Mesothelial cell of epicardium (in vitro differentiated cells): ENCODE data around the gene DHRS1. TPM values are rescaled to one million over a fixed set of nuclear protein-coding genes. Genes with fewer than 3 reads are reported as not detected.

Experiments used
- DNase-seq, 2 experiments: peaks; one replicate each; pipeline ENCODE4 v3.0.0; 2021; ENCODE audit warnings: low spot score in 2 of 2; ENCODE audit not compliant: unreplicated experiment in 2 of 2
- H3K27ac Mint-ChIP-seq: 2 replicates; pipeline ENCODE4 v1.8.0; 2021; ENCODE audit warnings: mixed read lengths
- H3K27me3 Mint-ChIP-seq: 2 replicates; pipeline ENCODE4 v1.8.0; 2021; ENCODE audit warnings: low read depth, mixed read lengths
- H3K36me3 Mint-ChIP-seq: 2 replicates; pipeline ENCODE4 v1.8.0; 2021; ENCODE audit warnings: mixed read lengths
- H3K4me1 Mint-ChIP-seq: 2 replicates; pipeline ENCODE4 v1.8.0; 2021; ENCODE audit warnings: mixed read lengths
- H3K4me3 Mint-ChIP-seq: 2 replicates; pipeline ENCODE4 v1.8.0; 2021; ENCODE audit warnings: mild to moderate bottlenecking, moderate library complexity, mixed read lengths
- H3K9me3 Mint-ChIP-seq: 2 replicates; pipeline ENCODE4 v1.8.0; 2021; ENCODE audit warnings: mixed read lengths
- total RNA-seq: library from RNA; stranded (reverse); gene quantifications from 3 replicates; pipeline ENCODE4 v1.2.1, GENCODE V29; 2021
- TF ChIP-seq, protein P1 (sequence below): fragments of 200-600 bp; sonication (generic); IDR thresholded peaks from one replicate; pipeline ENCODE4 v1.5.0; 2021; ENCODE audit warnings: antibody characterized with exemption; ENCODE audit not compliant: unreplicated experiment

DHRS1 gene
- total RNA-seq, 1 donor from 2014 or later, result 38.3 TPM

DNA sequence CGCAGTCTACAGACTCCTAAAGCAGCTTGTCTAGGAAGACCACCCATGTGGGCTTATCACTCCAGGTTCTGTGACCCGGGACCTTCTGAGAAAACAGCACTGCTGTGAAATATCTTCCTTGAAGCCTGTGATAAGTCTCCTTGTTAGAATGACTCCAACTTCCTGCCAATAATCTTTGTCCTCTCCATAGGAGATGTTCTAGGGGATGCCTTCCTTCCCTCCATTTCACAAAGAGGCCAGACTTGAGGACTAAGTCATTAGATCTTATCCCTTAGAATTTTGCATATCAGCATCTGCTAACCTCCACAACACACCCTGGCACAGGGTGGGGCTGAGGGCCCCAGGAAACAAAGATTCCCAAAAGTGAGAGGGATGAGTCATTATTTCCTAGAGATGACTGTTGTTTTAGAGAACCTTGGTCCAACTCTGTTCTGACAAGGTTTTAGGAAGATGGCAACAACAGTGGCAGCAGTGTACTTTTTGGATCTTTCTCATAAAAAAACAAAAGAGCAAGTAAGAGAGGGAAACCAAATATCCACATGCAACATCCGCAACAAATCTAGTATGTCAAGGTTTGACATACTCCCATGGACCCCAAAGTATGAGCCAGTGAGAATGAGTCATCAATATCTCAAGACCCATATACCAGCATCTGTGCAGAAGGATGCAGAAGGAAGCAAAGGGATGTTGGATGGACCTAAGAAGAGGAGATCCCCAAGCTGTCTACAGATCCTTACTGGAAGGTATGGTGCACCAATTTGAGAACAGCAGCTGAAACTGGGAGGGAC lies 17.8 kb upstream of the DHRS1 start:
- H3K4me3 Mint-ChIP-seq, result no peak overlapping the region
- peaks cover 5% of the 10 kb centered on the region for H3K4me1 Mint-ChIP-seq
- no peaks in the 10 kb centered on the region for H3K36me3 Mint-ChIP-seq
- TF ChIP-seq, protein P1, sequence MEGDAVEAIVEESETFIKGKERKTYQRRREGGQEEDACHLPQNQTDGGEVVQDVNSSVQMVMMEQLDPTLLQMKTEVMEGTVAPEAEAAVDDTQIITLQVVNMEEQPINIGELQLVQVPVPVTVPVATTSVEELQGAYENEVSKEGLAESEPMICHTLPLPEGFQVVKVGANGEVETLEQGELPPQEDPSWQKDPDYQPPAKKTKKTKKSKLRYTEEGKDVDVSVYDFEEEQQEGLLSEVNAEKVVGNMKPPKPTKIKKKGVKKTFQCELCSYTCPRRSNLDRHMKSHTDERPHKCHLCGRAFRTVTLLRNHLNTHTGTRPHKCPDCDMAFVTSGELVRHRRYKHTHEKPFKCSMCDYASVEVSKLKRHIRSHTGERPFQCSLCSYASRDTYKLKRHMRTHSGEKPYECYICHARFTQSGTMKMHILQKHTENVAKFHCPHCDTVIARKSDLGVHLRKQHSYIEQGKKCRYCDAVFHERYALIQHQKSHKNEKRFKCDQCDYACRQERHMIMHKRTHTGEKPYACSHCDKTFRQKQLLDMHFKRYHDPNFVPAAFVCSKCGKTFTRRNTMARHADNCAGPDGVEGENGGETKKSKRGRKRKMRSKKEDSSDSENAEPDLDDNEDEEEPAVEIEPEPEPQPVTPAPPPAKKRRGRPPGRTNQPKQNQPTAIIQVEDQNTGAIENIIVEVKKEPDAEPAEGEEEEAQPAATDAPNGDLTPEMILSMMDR, result no peak
- H3K27ac Mint-ChIP-seq, result no peak overlapping the region
- DNase-seq, result no peak
- H3K9me3 Mint-ChIP-seq, result no peaks in the 10 kb centered on the region
- peaks cover 28% of the 10 kb centered on the region for H3K27me3 Mint-ChIP-seq

DNA sequence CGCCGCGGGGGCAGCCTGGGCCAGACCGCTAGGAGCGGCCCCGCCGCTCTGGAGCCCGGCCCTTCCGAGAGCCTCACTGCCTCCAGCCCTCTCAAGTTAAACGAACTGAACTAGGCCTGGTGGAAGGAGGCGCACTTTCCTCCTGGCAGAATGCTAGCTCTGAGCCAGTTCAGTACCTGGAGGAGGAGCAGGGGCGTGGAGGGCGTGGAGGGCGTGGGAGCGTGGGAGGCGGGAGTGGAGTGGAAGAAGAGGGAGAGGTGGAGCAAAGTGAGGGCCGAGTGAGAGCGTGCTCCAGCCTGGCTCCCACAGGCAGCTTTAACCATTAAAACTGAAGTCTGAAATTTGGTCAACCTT lies 17.0 kb upstream of the DHRS1 start:
- Mint-ChIP-seq H3K9me3 (no peaks in the 10 kb centered on the region), H3K4me1 (peaks cover 1% of the 10 kb centered on the region), H3K27ac (no peak overlapping the region), H3K36me3 (no peaks in the 10 kb centered on the region), H3K4me3 (no peak overlapping the region), H3K27me3 (peaks cover 28% of the 10 kb centered on the region)
- TF ChIP-seq, protein P1, result no peak
- no peak for DNase-seq

DNA sequence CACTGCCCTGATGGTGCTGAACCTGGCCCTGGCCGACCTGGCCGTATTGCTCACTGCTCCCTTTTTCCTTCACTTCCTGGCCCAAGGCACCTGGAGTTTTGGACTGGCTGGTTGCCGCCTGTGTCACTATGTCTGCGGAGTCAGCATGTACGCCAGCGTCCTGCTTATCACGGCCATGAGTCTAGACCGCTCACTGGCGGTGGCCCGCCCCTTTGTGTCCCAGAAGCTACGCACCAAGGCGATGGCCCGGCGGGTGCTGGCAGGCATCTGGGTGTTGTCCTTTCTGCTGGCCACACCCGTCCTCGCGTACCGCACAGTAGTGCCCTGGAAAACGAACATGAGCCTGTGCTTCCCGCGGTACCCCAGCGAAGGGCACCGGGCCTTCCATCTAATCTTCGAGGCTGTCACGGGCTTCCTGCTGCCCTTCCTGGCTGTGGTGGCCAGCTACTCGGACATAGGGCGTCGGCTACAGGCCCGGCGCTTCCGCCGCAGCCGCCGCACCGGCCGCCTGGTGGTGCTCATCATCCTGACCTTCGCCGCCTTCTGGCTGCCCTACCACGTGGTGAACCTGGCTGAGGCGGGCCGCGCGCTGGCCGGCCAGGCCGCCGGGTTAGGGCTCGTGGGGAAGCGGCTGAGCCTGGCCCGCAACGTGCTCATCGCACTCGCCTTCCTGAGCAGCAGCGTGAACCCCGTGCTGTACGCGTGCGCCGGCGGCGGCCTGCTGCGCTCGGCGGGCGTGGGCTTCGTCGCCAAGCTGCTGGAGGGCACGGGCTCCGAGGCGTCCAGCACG lies 16.4 kb upstream of the DHRS1 start:
- no peak overlapping the region for H3K27ac Mint-ChIP-seq
- TF ChIP-seq, protein P1, result no peak
- H3K36me3 Mint-ChIP-seq, result no peaks in the 10 kb centered on the region
- H3K4me1 Mint-ChIP-seq, result no peaks in the 10 kb centered on the region
- no peak for DNase-seq
- H3K4me3 Mint-ChIP-seq, result no peak overlapping the region
- peaks cover 28% of the 10 kb centered on the region for H3K27me3 Mint-ChIP-seq
- H3K9me3 Mint-ChIP-seq, result no peaks in the 10 kb centered on the region

DNA sequence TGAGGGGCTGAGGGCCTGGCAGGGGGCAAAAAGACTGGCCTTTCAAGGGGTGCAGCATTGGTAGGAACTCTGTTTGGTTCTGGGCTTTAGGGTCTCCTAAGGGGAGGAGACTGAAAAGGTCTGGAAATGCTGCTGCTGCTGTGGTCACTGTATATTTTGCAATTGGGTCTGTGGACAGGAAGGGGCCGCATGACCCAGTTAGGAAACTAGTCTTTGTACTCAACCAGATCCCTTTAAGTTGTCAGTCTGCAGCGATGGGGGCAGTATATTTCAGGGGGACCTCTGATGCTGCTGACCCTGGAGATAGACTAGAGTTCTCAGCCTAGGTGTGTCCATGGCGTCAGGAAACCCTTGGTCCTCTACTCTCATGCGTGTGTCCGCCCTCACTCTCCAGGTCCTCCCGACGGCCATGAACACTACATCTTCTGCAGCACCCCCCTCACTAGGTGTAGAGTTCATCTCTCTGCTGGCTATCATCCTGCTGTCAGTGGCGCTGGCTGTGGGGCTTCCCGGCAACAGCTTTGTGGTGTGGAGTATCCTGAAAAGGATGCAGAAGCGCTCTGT lies 15.7 kb upstream of the DHRS1 start:
- DNase-seq, result no peak
- peaks cover under 1% of the 10 kb centered on the region for H3K36me3 Mint-ChIP-seq
- H3K9me3 Mint-ChIP-seq, result no peaks in the 10 kb centered on the region
- TF ChIP-seq, protein P1, result no peak
- H3K27ac Mint-ChIP-seq, result no peak overlapping the region
- H3K4me3 Mint-ChIP-seq, result no peak overlapping the region
- H3K27me3 Mint-ChIP-seq, result peaks cover 27% of the 10 kb centered on the region
- H3K4me1 Mint-ChIP-seq, result no peaks in the 10 kb centered on the region

DNA sequence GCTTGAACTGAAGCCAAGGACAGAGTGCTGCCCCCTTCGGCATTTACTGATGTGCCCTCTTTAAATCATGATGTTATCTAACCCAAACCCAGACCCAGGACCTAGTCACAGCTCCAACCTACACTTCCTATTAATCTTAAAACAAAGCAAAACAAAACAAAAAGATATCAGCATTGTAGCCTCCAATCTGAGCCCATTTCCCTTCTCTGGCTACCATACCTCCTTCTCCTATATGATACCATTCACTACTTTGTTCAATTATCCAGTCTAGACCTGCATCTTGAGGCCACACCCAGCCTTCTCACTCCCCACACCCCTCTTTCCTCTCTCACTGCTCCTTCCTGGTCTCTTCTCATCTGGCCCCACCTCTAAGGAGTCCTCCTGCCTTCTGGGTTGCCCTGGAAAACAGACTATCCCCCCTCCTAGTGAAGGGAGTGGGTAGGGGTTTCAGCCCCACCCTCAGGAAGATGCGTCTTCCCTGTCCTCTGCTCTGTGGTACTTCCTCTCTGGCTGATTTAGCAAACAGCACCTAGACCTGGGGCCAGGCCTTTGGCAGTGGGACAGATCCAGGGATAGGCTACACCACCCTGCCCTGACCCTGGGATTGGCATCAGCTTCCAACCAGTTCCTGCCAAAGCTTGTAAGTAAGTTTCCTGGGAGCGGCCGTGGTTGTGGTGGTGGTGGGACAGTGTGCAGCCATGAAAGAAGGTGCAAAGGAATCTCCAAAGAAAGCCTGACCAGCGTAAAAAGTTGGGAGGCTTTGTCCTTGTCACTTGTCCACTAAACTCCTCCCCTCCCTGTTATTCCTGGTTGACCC lies 15.0 kb upstream of the DHRS1 start:
- H3K27ac Mint-ChIP-seq, result no peak overlapping the region
- peaks cover 2% of the 10 kb centered on the region for H3K36me3 Mint-ChIP-seq
- no peaks in the 10 kb centered on the region for H3K4me1 Mint-ChIP-seq
- DNase-seq, result no peak
- TF ChIP-seq, protein P1, result no peak
- H3K4me3 Mint-ChIP-seq, result no peak overlapping the region
- no peaks in the 10 kb centered on the region for H3K9me3 Mint-ChIP-seq
- H3K27me3 Mint-ChIP-seq, result peaks cover 21% of the 10 kb centered on the region
